NCI-H1436 treated with DMSO at 0.1 percent for 48 hours (cell line): ENCODE data around the gene FASLG.
"Not testable (repeated sequence)": the region's sequence is repeated elsewhere in the genome, so short reads cannot be mapped to it uniquely, and the experiment has no call there.

Experiments
- DNase-seq: peaks from one replicate; lab custom pipeline; 2025; lab: John Stamatoyannopoulos, UW

FASLG gene

GRCh38 chr1:172680733-172681275, 21.9 kb downstream of the FASLG start:
- no peak for DNase-seq

GRCh38 chr1:172682812-172683211, 23.9 kb downstream of the FASLG start:
- DNase-seq, result no peak

- DNase-seq, result no peak
Observed at GRCh38 chr1:172686143-172686542, 27.2 kb downstream of the FASLG start.

- not testable (repeated sequence) for DNase-seq
Observed at GRCh38 chr1:172688428-172689085, 29.7 kb downstream of the FASLG start.

GRCh38 chr1:172690925-172691324, 32.0 kb downstream of the FASLG start:
- not testable (repeated sequence) for DNase-seq

GRCh38 chr1:172697534-172698002, 38.7 kb downstream of the FASLG start:
- DNase-seq, result no peak

GRCh38 chr1:172698224-172698623, 39.3 kb downstream of the FASLG start:
- DNase-seq, result no peak

- no peak for DNase-seq
Observed at GRCh38 chr1:172699111-172699510, 40.2 kb downstream of the FASLG start.

- DNase-seq, result no peak
Observed at GRCh38 chr1:172699695-172700227, 40.9 kb downstream of the FASLG start.

GRCh38 chr1:172700556-172700955, 41.7 kb downstream of the FASLG start:
- no peak for DNase-seq

GRCh38 chr1:172704001-172704400, 45.1 kb downstream of the FASLG start:
- no peak for DNase-seq

- DNase-seq, result no peak
Observed at GRCh38 chr1:172704420-172705210, 45.7 kb downstream of the FASLG start.

GRCh38 chr1:172708452-172708851, 49.5 kb downstream of the FASLG start:
- no peak for DNase-seq

GRCh38 chr1:172711558-172711957, 52.7 kb downstream of the FASLG start:
- no peak for DNase-seq

- DNase-seq, result no peak
Observed at GRCh38 chr1:172713466-172713865, 54.6 kb downstream of the FASLG start.
